GM18526 (cell line): Measurements from ENCODE around the gene TRIM14.

ENCODE experiments used
- POLR2A ChIP-seq: IDR thresholded peaks from 3 replicates; pipeline ENCODE4 v1.6.1; 2011; ENCODE audit not compliant: insufficient read length; ENCODE audit errors: extremely low read depth

Gene TRIM14

GRCh38 chr9:98081477-98082219 is 37.4 kb downstream of the TRIM14 start:
- TF ChIP-seq POLR2A = no peak

GRCh38 chr9:98080780-98081179 is 38.2 kb downstream of the TRIM14 start:
- no peak for TF ChIP-seq POLR2A

GRCh38 chr9:98080326-98080725 is 38.7 kb downstream of the TRIM14 start:
- TF ChIP-seq POLR2A = no peak

- TF ChIP-seq POLR2A = no peak
Observed at GRCh38 chr9:98078895-98079294, 40.1 kb downstream of the TRIM14 start.

- TF ChIP-seq POLR2A = no peak
Observed at GRCh38 chr9:98075332-98075805, 43.7 kb downstream of the TRIM14 start.

- TF ChIP-seq POLR2A = no peak
Observed at GRCh38 chr9:98074115-98074990, 44.7 kb downstream of the TRIM14 start.

GRCh38 chr9:98071737-98072136 is 47.3 kb downstream of the TRIM14 start:
- TF ChIP-seq POLR2A = no peak

GRCh38 chr9:98070704-98071103 is 48.3 kb downstream of the TRIM14 start:
- TF ChIP-seq POLR2A = no peak

GRCh38 chr9:98069551-98069950 is 49.5 kb downstream of the TRIM14 start:
- TF ChIP-seq POLR2A = no peak

GRCh38 chr9:98067184-98067583 is 51.8 kb downstream of the TRIM14 start:
- TF ChIP-seq POLR2A = no peak

GRCh38 chr9:98066235-98066634 is 52.8 kb downstream of the TRIM14 start:
- no peak for TF ChIP-seq POLR2A

GRCh38 chr9:98064623-98065392 is 54.2 kb downstream of the TRIM14 start:
- no peak for TF ChIP-seq POLR2A

- no peak for TF ChIP-seq POLR2A
Observed at GRCh38 chr9:98062161-98062560, 56.9 kb downstream of the TRIM14 start.

GRCh38 chr9:98057138-98057799 is 61.8 kb downstream of the TRIM14 start:
- no peak for TF ChIP-seq POLR2A

- peak; percentile 96 for TF ChIP-seq POLR2A
Observed at GRCh38 chr9:98056269-98057137, 62.5 kb downstream of the TRIM14 start, which contains the start of gene NANS. TSS of gene NANS (plus strand) at chr9:98056732. CDS start at chr9:98056809, 77 bp downstream.
